ENCODE data around the gene NUSAP1.

DNA sequence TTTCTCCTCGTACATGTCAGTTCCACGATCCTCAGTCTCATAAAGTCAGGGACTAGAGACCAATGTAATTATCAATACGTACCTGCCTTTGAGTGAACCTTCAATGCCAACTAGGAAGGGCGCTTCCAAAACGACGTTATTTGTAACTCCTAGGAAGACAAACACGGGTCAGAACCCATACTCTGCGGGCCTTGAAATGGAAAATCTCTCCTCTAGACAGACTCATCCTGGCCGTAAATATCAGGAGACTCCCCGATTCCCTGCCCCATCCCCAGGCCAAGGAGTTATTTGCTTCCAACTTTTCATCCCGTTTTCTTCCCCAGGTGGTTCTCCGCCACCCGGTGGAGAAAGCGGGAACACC lies 868 bp upstream of the NUSAP1 start:
- TF ChIP-seq EP300 (IDR thresholded peaks at IDR 0.05) (no peak), HDAC2 (IDR thresholded peaks at IDR 0.05) (no peak), JUN (IDR thresholded peaks at IDR 0.05) (no peak), CHD2 (IDR thresholded peaks at IDR 0.05; ENCODE audit: low read length, partially characterized antibody) (no peak), USF2 (IDR thresholded peaks at IDR 0.05) (no peak), ZNF302 (CRISPR knock-in tag; IDR thresholded peaks at IDR 0.05) (no peak), NFE2L2 (conservative IDR thresholded peaks at IDR 0.05; ENCODE audit: low read length) (no peak), POLR2A (IDR thresholded peaks at IDR 0.05; ENCODE audit: low read length) (no peak), JUNB (IDR thresholded peaks at IDR 0.05) (no peak), PHF8 (IDR thresholded peaks at IDR 0.05; ENCODE audit: borderline replicate concordance, low read depth) (no peak), RCOR1 (IDR thresholded peaks at IDR 0.05; ENCODE audit: low read depth, low read length) (no peak), RAD21 (conservative IDR thresholded peaks at IDR 0.05 in 1 of 2, IDR thresholded peaks at IDR 0.05 in 1 of 2) (peak in 1 of 2 experiments; percentile 44; a peak in 2 of 5 replicates)
- TF ChIP-seq, protein P1, sequence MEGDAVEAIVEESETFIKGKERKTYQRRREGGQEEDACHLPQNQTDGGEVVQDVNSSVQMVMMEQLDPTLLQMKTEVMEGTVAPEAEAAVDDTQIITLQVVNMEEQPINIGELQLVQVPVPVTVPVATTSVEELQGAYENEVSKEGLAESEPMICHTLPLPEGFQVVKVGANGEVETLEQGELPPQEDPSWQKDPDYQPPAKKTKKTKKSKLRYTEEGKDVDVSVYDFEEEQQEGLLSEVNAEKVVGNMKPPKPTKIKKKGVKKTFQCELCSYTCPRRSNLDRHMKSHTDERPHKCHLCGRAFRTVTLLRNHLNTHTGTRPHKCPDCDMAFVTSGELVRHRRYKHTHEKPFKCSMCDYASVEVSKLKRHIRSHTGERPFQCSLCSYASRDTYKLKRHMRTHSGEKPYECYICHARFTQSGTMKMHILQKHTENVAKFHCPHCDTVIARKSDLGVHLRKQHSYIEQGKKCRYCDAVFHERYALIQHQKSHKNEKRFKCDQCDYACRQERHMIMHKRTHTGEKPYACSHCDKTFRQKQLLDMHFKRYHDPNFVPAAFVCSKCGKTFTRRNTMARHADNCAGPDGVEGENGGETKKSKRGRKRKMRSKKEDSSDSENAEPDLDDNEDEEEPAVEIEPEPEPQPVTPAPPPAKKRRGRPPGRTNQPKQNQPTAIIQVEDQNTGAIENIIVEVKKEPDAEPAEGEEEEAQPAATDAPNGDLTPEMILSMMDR (IDR thresholded peaks at IDR 0.05): no peak; the same call in none of the 3 replicates
- TF ChIP-seq, protein P2, sequence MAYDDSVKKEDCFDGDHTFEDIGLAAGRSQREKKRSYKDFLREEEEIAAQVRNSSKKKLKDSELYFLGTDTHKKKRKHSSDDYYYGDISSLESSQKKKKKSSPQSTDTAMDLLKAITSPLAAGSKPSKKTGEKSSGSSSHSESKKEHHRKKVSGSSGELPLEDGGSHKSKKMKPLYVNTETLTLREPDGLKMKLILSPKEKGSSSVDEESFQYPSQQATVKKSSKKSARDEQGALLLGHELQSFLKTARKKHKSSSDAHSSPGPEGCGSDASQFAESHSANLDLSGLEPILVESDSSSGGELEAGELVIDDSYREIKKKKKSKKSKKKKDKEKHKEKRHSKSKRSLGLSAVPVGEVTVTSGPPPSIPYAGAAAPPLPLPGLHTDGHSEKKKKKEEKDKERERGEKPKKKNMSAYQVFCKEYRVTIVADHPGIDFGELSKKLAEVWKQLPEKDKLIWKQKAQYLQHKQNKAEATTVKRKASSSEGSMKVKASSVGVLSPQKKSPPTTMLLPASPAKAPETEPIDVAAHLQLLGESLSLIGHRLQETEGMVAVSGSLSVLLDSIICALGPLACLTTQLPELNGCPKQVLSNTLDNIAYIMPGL (CRISPR knock-in tag; IDR thresholded peaks at IDR 0.05; ENCODE audit: borderline replicate concordance): no peak
